Measurements from ENCODE around the gene ARRB1. TPM values are rescaled to one million over a fixed set of nuclear protein-coding genes. Genes with fewer than 3 reads are reported as not detected.
A peak's percentile ranks its signal among the peaks of the same experiment; 100 is the strongest.

Gene ARRB1
- total RNA-seq, 1 experiment from 2014 or later: 219 TPM

DNA sequence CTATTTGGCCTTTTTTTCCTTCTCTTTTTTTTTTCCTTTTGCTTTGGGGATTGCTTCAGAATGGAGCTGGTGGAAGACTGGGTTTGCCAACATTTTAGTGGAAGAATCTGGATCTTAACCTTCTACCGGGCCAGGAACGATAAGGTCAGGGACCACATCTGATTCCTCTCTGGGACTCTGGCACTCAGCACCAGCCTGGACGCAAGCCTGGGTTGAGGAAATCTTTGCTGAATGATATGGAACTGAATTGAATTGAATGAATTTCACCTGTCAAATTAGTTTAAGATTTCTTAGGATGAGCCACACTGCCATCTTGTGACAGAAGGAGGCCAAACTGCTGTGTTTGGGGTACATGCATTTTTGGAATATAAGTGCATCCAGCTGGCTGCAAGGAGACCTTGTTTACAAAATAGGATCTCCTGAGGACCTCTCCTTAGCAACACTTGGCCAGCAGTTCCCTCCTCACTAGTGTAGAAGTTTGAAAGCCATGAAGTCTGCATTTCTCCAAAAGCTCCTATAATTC lies 80.5 kb downstream of the ARRB1 start:
- H3K27me3 ChIP-seq (ENCODE audit: control insufficient read depth, insufficient read depth, low read length): no peaks in the 10 kb centered on the region
- ChIA-PET CTCF (interaction anchor here (0.6 to 0.7 kb wide), 2 partner anchors 11 to 1733 kb away, joined by 3 read pairs; no protein-coding TSS in a partner anchor), POLR2A (no interaction called here)
- no TSS peak for BruUV-seq (replicated peaks)
- H3K4me1 ChIP-seq (ENCODE audit: control insufficient read depth, insufficient read depth, low read length): no peaks in the 10 kb centered on the region
- intact Hi-C loops (cut with micrococcal nuclease; ENCODE audit: unreplicated experiment) (no loop called here), in situ Hi-C loops (cut with HindIII; ENCODE audit: low pct_unique_long_range_greater_than_20kb, low sequenced_read_pairs) (no loop called here)
- TF ChIP-seq, protein P1, sequence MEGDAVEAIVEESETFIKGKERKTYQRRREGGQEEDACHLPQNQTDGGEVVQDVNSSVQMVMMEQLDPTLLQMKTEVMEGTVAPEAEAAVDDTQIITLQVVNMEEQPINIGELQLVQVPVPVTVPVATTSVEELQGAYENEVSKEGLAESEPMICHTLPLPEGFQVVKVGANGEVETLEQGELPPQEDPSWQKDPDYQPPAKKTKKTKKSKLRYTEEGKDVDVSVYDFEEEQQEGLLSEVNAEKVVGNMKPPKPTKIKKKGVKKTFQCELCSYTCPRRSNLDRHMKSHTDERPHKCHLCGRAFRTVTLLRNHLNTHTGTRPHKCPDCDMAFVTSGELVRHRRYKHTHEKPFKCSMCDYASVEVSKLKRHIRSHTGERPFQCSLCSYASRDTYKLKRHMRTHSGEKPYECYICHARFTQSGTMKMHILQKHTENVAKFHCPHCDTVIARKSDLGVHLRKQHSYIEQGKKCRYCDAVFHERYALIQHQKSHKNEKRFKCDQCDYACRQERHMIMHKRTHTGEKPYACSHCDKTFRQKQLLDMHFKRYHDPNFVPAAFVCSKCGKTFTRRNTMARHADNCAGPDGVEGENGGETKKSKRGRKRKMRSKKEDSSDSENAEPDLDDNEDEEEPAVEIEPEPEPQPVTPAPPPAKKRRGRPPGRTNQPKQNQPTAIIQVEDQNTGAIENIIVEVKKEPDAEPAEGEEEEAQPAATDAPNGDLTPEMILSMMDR (IDR thresholded peaks at IDR 0.05): peak; percentile 62
- TF ChIP-seq SIN3A (IDR thresholded peaks at IDR 0.05; ENCODE audit: borderline replicate concordance, insufficient read depth, low read depth, low read length) (no peak), POLR2AphosphoS5 (IDR thresholded peaks at IDR 0.05; ENCODE audit: low read depth, low read length) (no peak)
- TF ChIP-seq, protein P2, sequence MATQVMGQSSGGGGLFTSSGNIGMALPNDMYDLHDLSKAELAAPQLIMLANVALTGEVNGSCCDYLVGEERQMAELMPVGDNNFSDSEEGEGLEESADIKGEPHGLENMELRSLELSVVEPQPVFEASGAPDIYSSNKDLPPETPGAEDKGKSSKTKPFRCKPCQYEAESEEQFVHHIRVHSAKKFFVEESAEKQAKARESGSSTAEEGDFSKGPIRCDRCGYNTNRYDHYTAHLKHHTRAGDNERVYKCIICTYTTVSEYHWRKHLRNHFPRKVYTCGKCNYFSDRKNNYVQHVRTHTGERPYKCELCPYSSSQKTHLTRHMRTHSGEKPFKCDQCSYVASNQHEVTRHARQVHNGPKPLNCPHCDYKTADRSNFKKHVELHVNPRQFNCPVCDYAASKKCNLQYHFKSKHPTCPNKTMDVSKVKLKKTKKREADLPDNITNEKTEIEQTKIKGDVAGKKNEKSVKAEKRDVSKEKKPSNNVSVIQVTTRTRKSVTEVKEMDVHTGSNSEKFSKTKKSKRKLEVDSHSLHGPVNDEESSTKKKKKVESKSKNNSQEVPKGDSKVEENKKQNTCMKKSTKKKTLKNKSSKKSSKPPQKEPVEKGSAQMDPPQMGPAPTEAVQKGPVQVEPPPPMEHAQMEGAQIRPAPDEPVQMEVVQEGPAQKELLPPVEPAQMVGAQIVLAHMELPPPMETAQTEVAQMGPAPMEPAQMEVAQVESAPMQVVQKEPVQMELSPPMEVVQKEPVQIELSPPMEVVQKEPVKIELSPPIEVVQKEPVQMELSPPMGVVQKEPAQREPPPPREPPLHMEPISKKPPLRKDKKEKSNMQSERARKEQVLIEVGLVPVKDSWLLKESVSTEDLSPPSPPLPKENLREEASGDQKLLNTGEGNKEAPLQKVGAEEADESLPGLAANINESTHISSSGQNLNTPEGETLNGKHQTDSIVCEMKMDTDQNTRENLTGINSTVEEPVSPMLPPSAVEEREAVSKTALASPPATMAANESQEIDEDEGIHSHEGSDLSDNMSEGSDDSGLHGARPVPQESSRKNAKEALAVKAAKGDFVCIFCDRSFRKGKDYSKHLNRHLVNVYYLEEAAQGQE (IDR thresholded peaks at IDR 0.05; ENCODE audit: insufficient read depth in 1 of 2, low read depth in 2 of 2, low read length in 1 of 2): no peak
- H3K9me3 ChIP-seq (ENCODE audit: control insufficient read depth, insufficient read depth, low read depth, low read length): no peaks in the 10 kb centered on the region
- no peak for DNase-seq (ENCODE audit: low read depth, low spot score)
- H3K4me3 ChIP-seq (ENCODE audit: low read depth in 2 of 2, low read length in 2 of 2): no peak overlapping the region
- ATAC-seq: no peak
- H3K27ac ChIP-seq (ENCODE audit: low read length): no peak overlapping the region
- peaks cover 8% of the 10 kb centered on the region; the same call in 1 of the 2 replicates for H3K36me3 ChIP-seq (ENCODE audit: control insufficient read depth, insufficient read depth, low read length)

DNA sequence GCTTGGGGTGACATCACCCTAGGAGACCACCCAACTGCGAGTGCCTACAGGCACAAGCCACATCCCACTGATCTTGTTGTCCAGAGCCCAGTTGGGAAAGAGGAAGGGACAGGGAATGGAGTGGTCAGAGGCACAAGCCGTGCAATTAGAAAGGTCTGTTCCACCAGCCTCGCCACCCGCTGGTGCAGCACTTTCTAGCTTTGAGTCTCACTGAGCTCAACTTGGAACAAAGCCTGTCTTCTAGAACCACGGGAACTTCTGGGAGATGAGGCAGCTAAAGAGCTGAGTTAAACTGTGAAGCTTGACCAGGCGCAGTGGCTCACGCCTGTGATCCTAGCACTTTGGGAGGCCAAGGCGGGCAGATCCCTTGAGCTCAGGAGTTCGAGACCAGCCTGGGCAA lies 81.6 kb downstream of the ARRB1 start:
- ATAC-seq: no peak
- no peak overlapping the region for H3K27ac ChIP-seq (ENCODE audit: low read length)
- ChIA-PET CTCF (interaction anchor here (0.8 kb wide), 1 partner anchor 125 kb away, joined by 3 read pairs; no protein-coding TSS in a partner anchor), POLR2A (interaction anchor here (0.7 kb wide), 1 partner anchor 231 kb away, joined by 3 read pairs; no protein-coding TSS in a partner anchor)
- in situ Hi-C loops (cut with HindIII; ENCODE audit: low pct_unique_long_range_greater_than_20kb, low sequenced_read_pairs) (no loop called here), intact Hi-C loops (cut with micrococcal nuclease; ENCODE audit: unreplicated experiment) (no loop called here)
- BruUV-seq (replicated peaks): no TSS peak
- H3K9me3 ChIP-seq (ENCODE audit: control insufficient read depth, insufficient read depth, low read depth, low read length): no peaks in the 10 kb centered on the region
- H3K27me3 ChIP-seq (ENCODE audit: control insufficient read depth, insufficient read depth, low read length): no peaks in the 10 kb centered on the region
- TF ChIP-seq POLR2AphosphoS5 (IDR thresholded peaks at IDR 0.05; ENCODE audit: low read depth, low read length) (no peak), SIN3A (IDR thresholded peaks at IDR 0.05; ENCODE audit: borderline replicate concordance, insufficient read depth, low read depth, low read length) (no peak), TCF7L2 (IDR thresholded peaks at IDR 0.05; ENCODE audit: low read depth, low read length) (no peak)
- TF ChIP-seq, protein P1 (IDR thresholded peaks at IDR 0.05): no peak
- TF ChIP-seq, protein P2 (IDR thresholded peaks at IDR 0.05; ENCODE audit: insufficient read depth in 1 of 2, low read depth in 2 of 2, low read length in 1 of 2): no peak
- H3K36me3 ChIP-seq (ENCODE audit: control insufficient read depth, insufficient read depth, low read length): peaks cover 7% of the 10 kb centered on the region; the same call in 1 of the 2 replicates
- H3K4me1 ChIP-seq (ENCODE audit: control insufficient read depth, insufficient read depth, low read length): no peaks in the 10 kb centered on the region
- DNase-seq (ENCODE audit: low read depth, low spot score): no peak
- H3K4me3 ChIP-seq (ENCODE audit: low read depth in 2 of 2, low read length in 2 of 2): no peak overlapping the region
